Endothelial cell of umbilical vein (primary cell): ENCODE results near the gene DYDC2.

ENCODE experiments used
- CTCF ChIP-seq, 2 donors: IDR thresholded peaks; 1 replicate in 1 of 2; 2 replicates in 1 of 2; pipeline ENCODE4 v1.5.1; 2011; ENCODE audit warnings: low read length in 2 of 2, mild to moderate bottlenecking in 2 of 2, moderate library complexity in 2 of 2, control low read depth in 1 of 2, inconsistent platforms in 1 of 2, low read depth in 1 of 2; ENCODE audit not compliant: insufficient read depth in 1 of 2; ENCODE audit errors: extremely low read depth in 1 of 2
- FOS ChIP-seq: IDR thresholded peaks from 2 replicates; pipeline ENCODE4 v1.6.1; 2011; ENCODE audit warnings: mild to moderate bottlenecking, low read length, moderate library complexity, borderline replicate concordance; ENCODE audit not compliant: insufficient read depth
- GATA2 ChIP-seq: IDR thresholded peaks from 2 replicates; pipeline ENCODE4 v1.7.0; 2011; ENCODE audit warnings: low read depth, mild to moderate bottlenecking, moderate library complexity, mixed read lengths, low read length; ENCODE audit not compliant: insufficient read length, insufficient read depth
- JUN ChIP-seq: IDR thresholded peaks from 2 replicates; pipeline ENCODE4 v1.6.1; 2011; ENCODE audit warnings: borderline replicate concordance, low read depth; ENCODE audit not compliant: insufficient read length, insufficient read depth
- MYC ChIP-seq: IDR thresholded peaks from one replicate; pipeline ENCODE4 v1.6.1; 2011; ENCODE audit warnings: mild to moderate bottlenecking, low read depth, low read length
- POLR2A ChIP-seq: IDR thresholded peaks from 2 replicates; pipeline ENCODE4 v1.6.1; 2012; ENCODE audit warnings: low read depth, mild to moderate bottlenecking, control low read depth, low read length
- POLR2AphosphoS5 ChIP-seq: IDR thresholded peaks from 2 replicates; pipeline ENCODE4 v1.6.1; 2012; ENCODE audit warnings: low read depth, mild to moderate bottlenecking, control low read depth, low read length, moderate library complexity; ENCODE audit not compliant: insufficient read depth

- TF ChIP-seq JUN (no peak), CTCF (IDR thresholded peaks at IDR 0.05; ENCODE audit: extremely low read depth in 1 of 2, insufficient read depth in 1 of 2, low read depth in 1 of 2, low read length in 2 of 2) (no peak), POLR2A (no peak), FOS (no peak), GATA2 (no peak), POLR2AphosphoS5 (no peak), MYC (no peak)
These were observed 35.4 kb upstream of the DYDC2 start for GRCh38 chr10:80321183-80321582.
